HG02970 (cell line): ENCODE results near the gene TIMM13.
"Not testable (repeated sequence)": the region's sequence is repeated elsewhere in the genome, so short reads cannot be mapped to it uniquely, and the experiment has no call there.

Source experiments
- ATAC-seq: cut with Tn5 transposase; IDR thresholded peaks from one replicate; pipeline ENCODE4 v1.9.1; 2021; ENCODE audit warnings: mild to moderate bottlenecking, moderate library complexity, moderate number of reproducible peaks; ENCODE audit not compliant: unreplicated experiment, low FRiP score

The TIMM13 gene

GRCh38 chr19:2416321-2417097 lies 10.9 kb downstream of the TIMM13 start:
- no peak for ATAC-seq

GRCh38 chr19:2415973-2416319 lies 11.4 kb downstream of the TIMM13 start:
- ATAC-seq: no peak

GRCh38 chr19:2415281-2415972 lies 12.0 kb downstream of the TIMM13 start:
- no peak for ATAC-seq

- no peak for ATAC-seq
Observed at GRCh38 chr19:2413629-2414028, 13.8 kb downstream of the TIMM13 start.

- ATAC-seq: no peak
Observed at GRCh38 chr19:2413159-2413558, 14.2 kb downstream of the TIMM13 start.

GRCh38 chr19:2412449-2412848 lies 14.9 kb downstream of the TIMM13 start:
- ATAC-seq: no peak

GRCh38 chr19:2411709-2412108 lies 15.7 kb downstream of the TIMM13 start:
- ATAC-seq: no peak

- no peak for ATAC-seq
Observed at GRCh38 chr19:2410023-2410422, 17.4 kb downstream of the TIMM13 start.

GRCh38 chr19:2409352-2409912 lies 18.0 kb downstream of the TIMM13 start:
- no peak for ATAC-seq

- no peak for ATAC-seq
Observed at GRCh38 chr19:2408247-2408646, 19.1 kb downstream of the TIMM13 start.

GRCh38 chr19:2399582-2399981 lies 27.8 kb downstream of the TIMM13 start:
- ATAC-seq: no peak

GRCh38 chr19:2398735-2399305 lies 28.6 kb downstream of the TIMM13 start:
- ATAC-seq: no peak

GRCh38 chr19:2397173-2397572 lies 30.2 kb downstream of the TIMM13 start:
- ATAC-seq: not testable (repeated sequence)

GRCh38 chr19:2395293-2395829 lies 32.0 kb downstream of the TIMM13 start:
- not testable (repeated sequence) for ATAC-seq

GRCh38 chr19:2394442-2395292 lies 32.7 kb downstream of the TIMM13 start:
- no peak for ATAC-seq

- ATAC-seq: no peak
Observed at GRCh38 chr19:2394054-2394441, 33.3 kb downstream of the TIMM13 start.

- ATAC-seq: not testable (repeated sequence)
Observed at GRCh38 chr19:2392899-2393298, 34.5 kb downstream of the TIMM13 start.

- no peak for ATAC-seq
Observed at GRCh38 chr19:2392366-2392765, 35.0 kb downstream of the TIMM13 start.

GRCh38 chr19:2391118-2391725 lies 36.2 kb downstream of the TIMM13 start:
- ATAC-seq: no peak

- ATAC-seq: no peak
Observed at GRCh38 chr19:2389594-2389993, 37.8 kb downstream of the TIMM13 start.
